Loucy (cell line): ENCODE results near the gene ZSCAN5A.
A peak's percentile ranks its signal among the peaks of the same experiment; 100 is the strongest.
"Not testable (repeated sequence)": the region's sequence is repeated elsewhere in the genome, so short reads cannot be mapped to it uniquely, and the experiment has no call there.

Source experiments
- H2AFZ ChIP-seq: fragments of 200-600 bp; sonication (generic); 2 replicates; pipeline ENCODE4 v1.6.0; 2016; ENCODE audit warnings: antibody characterized with exemption, mild to moderate bottlenecking, low read length, moderate library complexity
- H3F3A ChIP-seq: fragments of 200-600 bp; 2 replicates; pipeline ENCODE4 v1.6.0; 2016; ENCODE audit warnings: antibody characterized with exemption, low read depth, mild to moderate bottlenecking
- H3K27me3 ChIP-seq: fragments of 200-600 bp; sonication (generic); 2 replicates; pipeline ENCODE4 v1.6.1; 2014; ENCODE audit warnings: low read length, mild to moderate bottlenecking; ENCODE audit not compliant: insufficient read depth, poor library complexity, severe bottlenecking
- H3K36me3 ChIP-seq: fragments of 200-600 bp; sonication (generic); 2 replicates; pipeline ENCODE4 v1.6.1; 2016; ENCODE audit warnings: low read length; ENCODE audit not compliant: insufficient read depth
- H3K4me1 ChIP-seq: fragments of 200-600 bp; sonication (generic); 2 replicates; pipeline ENCODE4 v1.5.1; 2014; ENCODE audit warnings: low read length, mild to moderate bottlenecking; ENCODE audit not compliant: insufficient read depth, poor library complexity, severe bottlenecking
- H3K4me2 ChIP-seq: fragments of 200-600 bp; sonication (generic); 2 replicates; pipeline ENCODE4 v1.6.0; 2014; ENCODE audit warnings: antibody characterized with exemption, low read length, low read depth, mild to moderate bottlenecking; ENCODE audit not compliant: poor library complexity, severe bottlenecking
- H3K4me3 ChIP-seq: fragments of 200-600 bp; sonication (generic); 2 replicates; pipeline ENCODE4 v1.5.1; 2014; ENCODE audit warnings: low read length, mild to moderate bottlenecking, mixed read lengths; ENCODE audit not compliant: poor library complexity, severe bottlenecking
- H3K79me2 ChIP-seq: fragments of 200-600 bp; sonication (generic); 2 replicates; pipeline ENCODE4 v1.6.1; 2014; ENCODE audit warnings: low read length; ENCODE audit not compliant: insufficient read depth
- H3K9ac ChIP-seq: fragments of 200-600 bp; sonication (generic); 2 replicates; pipeline ENCODE4 v1.6.0; 2014; ENCODE audit warnings: mild to moderate bottlenecking, low read depth, low read length, moderate library complexity; ENCODE audit not compliant: poor library complexity, severe bottlenecking
- H3K9me2 ChIP-seq: fragments of 200-600 bp; sonication (generic); replicated peaks from 2 replicates; pipeline ENCODE4 v1.6.1; 2016; ENCODE audit warnings: low read depth, low read length, mixed read lengths
- H3K9me3 ChIP-seq: fragments of 200-600 bp; sonication (generic); 2 replicates; pipeline ENCODE4 v1.6.1; 2014; ENCODE audit warnings: mild to moderate bottlenecking, antibody characterized with exemption, low read length, low read depth; ENCODE audit not compliant: insufficient read depth
- H4K20me1 ChIP-seq: fragments of 200-600 bp; sonication (generic); 2 replicates; pipeline ENCODE4 v1.6.0; 2014; ENCODE audit warnings: antibody characterized with exemption, low read length, mild to moderate bottlenecking; ENCODE audit not compliant: insufficient read depth, poor library complexity, severe bottlenecking
- EZH2phosphoT487 ChIP-seq: fragments of 200-600 bp; IDR thresholded peaks from 2 replicates; pipeline ENCODE4 v1.6.1; 2018; ENCODE audit warnings: antibody characterized with exemption, mild to moderate bottlenecking, moderate library complexity, borderline replicate concordance
- TF ChIP-seq, protein P1 (sequence below): fragments of 200-600 bp; sonication (generic); conservative IDR thresholded peaks from 2 replicates; pipeline ENCODE4 v1.5.1; 2014; ENCODE audit warnings: mild to moderate bottlenecking, antibody characterized with exemption, low read length

The ZSCAN5A gene

DNA sequence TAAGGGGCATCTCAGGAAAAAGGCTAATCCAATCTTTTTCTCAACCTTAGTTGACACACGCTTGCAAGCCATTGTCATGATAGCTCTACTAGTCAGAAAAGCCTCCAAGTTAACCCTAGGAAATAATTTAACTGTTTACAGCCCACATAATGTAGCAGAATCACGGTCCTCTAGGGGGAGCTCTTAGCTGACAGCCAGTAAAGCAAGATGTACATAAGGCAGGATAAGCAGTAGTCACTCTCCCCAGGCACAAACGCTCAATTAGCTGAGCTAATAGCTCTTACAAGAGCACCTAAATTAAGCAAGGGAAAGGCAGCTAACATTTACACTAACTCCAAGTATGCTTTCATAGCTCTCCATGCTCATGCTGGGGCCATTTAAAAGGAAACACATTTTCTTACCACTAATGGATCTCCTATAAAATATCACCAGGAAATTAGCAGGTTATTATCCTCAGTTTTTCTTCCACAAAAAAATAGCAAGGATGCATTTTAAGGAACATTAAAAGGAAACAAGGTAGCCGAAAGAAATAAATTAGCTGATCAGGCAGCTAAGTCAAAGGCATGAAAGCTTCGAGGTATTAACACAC lies 33.7 kb upstream of the ZSCAN5A start:
- no peak overlapping the region for H3K9ac ChIP-seq

DNA sequence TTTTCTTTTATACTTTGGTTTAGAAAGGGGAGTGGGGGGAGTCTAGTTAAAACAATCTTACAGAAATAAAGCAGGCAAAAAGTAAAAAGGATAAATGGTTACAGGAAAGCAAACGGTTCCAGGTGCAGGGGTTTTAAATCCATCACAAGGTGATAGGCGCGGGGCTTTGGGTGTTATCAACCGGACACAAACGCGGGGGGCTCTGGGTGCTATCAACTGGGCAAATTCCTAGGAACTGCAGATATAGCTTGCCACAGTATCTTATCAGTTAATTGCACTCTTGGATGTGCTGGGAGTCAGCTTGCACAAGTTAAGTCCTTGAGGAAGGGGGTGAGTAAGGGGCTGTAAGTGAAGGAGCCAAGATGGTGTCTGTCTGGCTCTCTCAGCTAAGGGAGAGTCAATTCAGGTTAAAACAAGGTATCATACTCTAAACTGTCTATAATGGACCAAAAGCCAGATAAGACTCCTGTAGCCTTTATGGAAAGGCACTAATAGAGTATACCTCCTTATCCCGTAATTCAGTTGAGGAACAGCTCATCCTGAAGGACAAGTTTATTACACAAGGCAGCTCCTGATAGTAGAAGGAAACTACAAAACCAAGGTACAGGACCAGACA lies 32.6 kb upstream of the ZSCAN5A start:
- H3F3A ChIP-seq = no peaks in the 10 kb centered on the region
- H3K79me2 ChIP-seq = no peaks in the 10 kb centered on the region
- H3K4me1 ChIP-seq = no peaks in the 10 kb centered on the region
- H3K4me2 ChIP-seq = no peak overlapping the region
- H3K36me3 ChIP-seq = no peaks in the 10 kb centered on the region
- H3K4me3 ChIP-seq = no peak overlapping the region
- H4K20me1 ChIP-seq = no peaks in the 10 kb centered on the region
- no peak overlapping the region for H3K9ac ChIP-seq
- TF ChIP-seq, protein P1, sequence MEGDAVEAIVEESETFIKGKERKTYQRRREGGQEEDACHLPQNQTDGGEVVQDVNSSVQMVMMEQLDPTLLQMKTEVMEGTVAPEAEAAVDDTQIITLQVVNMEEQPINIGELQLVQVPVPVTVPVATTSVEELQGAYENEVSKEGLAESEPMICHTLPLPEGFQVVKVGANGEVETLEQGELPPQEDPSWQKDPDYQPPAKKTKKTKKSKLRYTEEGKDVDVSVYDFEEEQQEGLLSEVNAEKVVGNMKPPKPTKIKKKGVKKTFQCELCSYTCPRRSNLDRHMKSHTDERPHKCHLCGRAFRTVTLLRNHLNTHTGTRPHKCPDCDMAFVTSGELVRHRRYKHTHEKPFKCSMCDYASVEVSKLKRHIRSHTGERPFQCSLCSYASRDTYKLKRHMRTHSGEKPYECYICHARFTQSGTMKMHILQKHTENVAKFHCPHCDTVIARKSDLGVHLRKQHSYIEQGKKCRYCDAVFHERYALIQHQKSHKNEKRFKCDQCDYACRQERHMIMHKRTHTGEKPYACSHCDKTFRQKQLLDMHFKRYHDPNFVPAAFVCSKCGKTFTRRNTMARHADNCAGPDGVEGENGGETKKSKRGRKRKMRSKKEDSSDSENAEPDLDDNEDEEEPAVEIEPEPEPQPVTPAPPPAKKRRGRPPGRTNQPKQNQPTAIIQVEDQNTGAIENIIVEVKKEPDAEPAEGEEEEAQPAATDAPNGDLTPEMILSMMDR = no peak
- no peak for TF ChIP-seq EZH2phosphoT487
- no peak overlapping the region for H2AFZ ChIP-seq
- H3K27me3 ChIP-seq = no peaks in the 10 kb centered on the region
- peaks cover 7% of the 10 kb centered on the region; the same call in 1 of the 2 replicates for H3K9me3 ChIP-seq
- H3K9me2 ChIP-seq = no peaks in the 10 kb centered on the region

More for the DNA sequence above, 33.7 kb upstream of the ZSCAN5A start:
- Histone ChIP-seq H3K9me2 (no peaks in the 10 kb centered on the region), H3F3A (no peaks in the 10 kb centered on the region), H3K4me1 (no peaks in the 10 kb centered on the region), H2AFZ (no peak overlapping the region), H3K4me3 (no peak overlapping the region), H3K4me2 (no peak overlapping the region), H3K79me2 (no peaks in the 10 kb centered on the region), H3K9me3 (no peaks in the 10 kb centered on the region), H3K27me3 (no peaks in the 10 kb centered on the region), H4K20me1 (no peaks in the 10 kb centered on the region), H3K36me3 (no peaks in the 10 kb centered on the region)
- TF ChIP-seq, protein P1 = peak; percentile 60
- TF ChIP-seq EZH2phosphoT487 = no peak

DNA sequence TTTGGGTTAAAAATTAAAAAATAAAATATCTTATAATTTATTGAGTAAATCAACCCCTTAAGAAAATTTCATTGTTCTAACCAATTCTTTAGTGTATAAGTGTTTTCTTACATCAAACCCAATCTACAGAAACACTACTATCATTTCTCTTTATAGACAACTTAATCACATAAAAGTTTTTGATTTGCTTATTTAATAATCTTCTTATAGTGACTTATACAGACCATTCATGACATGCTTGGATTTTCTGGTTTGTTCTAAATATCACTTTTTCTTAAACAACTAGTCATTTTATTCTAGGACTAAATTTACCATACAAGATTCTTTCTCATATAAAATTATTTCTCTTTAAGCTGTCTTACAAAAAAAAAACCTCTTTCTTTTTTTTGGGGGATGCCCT lies 27.3 kb upstream of the ZSCAN5A start:
- H3K9me3 ChIP-seq = peaks cover 12% of the 10 kb centered on the region; the same call in 1 of the 2 replicates
- H3K4me1 ChIP-seq = no peaks in the 10 kb centered on the region

DNA sequence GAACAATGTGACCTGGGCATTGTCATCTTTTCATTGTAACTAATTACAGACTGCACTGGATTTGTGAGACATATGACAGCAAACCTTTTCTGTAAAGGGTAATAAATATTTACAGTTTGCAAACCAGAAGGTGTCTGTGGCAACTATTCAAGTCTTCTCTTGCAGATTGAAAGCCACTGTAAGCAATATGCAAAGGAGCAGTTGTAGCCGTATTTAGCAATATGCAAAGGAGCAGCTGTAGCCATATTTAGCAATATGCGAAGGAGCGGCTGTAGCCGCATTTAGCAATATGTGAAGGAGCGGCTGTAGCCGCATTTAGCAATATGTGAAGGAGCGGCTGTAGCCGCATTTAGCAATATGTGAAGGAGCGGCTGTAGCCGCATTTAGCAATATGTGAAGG lies 24.4 kb upstream of the ZSCAN5A start:
- H3K4me3 ChIP-seq, H3K4me2 ChIP-seq: not testable (repeated sequence)

More for the DNA sequence above, 27.3 kb upstream of the ZSCAN5A start:
- Histone ChIP-seq H3K9ac (no peak overlapping the region), H3F3A (no peaks in the 10 kb centered on the region), H4K20me1 (no peaks in the 10 kb centered on the region), H3K9me2 (no peaks in the 10 kb centered on the region), H3K79me2 (no peaks in the 10 kb centered on the region), H2AFZ (no peak overlapping the region), H3K27me3 (no peaks in the 10 kb centered on the region), H3K4me3 (no peak overlapping the region), H3K36me3 (no peaks in the 10 kb centered on the region), H3K4me2 (no peak overlapping the region)
- TF ChIP-seq, protein P1 = no peak
- TF ChIP-seq EZH2phosphoT487 = no peak

DNA sequence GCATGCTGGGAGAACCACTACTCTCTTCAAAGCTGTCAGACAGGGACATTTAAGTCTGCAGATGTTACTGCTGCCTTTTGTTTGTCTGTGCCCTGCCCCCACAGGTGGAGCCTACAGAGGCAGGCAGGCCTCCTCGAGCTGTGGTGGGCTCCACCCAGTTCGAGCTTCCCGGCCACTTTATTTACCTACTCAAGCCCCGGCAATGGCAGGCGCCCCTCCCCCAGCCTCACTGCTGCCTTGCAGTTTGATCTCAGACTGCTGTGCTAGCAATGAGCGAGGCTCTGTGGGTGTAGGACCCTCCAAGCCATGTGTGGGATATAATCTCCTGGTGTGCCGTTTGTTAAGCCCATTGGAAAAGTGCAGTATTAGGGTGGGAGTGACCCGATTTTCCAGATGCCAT lies 22.4 kb upstream of the ZSCAN5A start:
- H3K4me2 ChIP-seq, H3K9me2 ChIP-seq, H3K9ac ChIP-seq, H2AFZ ChIP-seq, H3K9me3 ChIP-seq, H3K27me3 ChIP-seq, H4K20me1 ChIP-seq, H3K79me2 ChIP-seq, H3K4me1 ChIP-seq, H3K36me3 ChIP-seq, H3K4me3 ChIP-seq, H3F3A ChIP-seq: not testable (repeated sequence)

More for the DNA sequence above, 24.4 kb upstream of the ZSCAN5A start:
- not testable (repeated sequence) for H3F3A ChIP-seq, H3K9me2 ChIP-seq, H4K20me1 ChIP-seq, H3K4me1 ChIP-seq, H2AFZ ChIP-seq, H3K36me3 ChIP-seq, H3K27me3 ChIP-seq, H3K9ac ChIP-seq, H3K79me2 ChIP-seq
- peaks cover 12% of the 10 kb centered on the region; the same call in 1 of the 2 replicates for H3K9me3 ChIP-seq
